ENCODE data around the gene CCL14.

CCL14 gene

GRCh38 chr17:35988164-35988563, 1.6 kb upstream of the CCL14 start:
- no peak for DNase-seq

GRCh38 chr17:35984140-35984539, 2.4 kb downstream of the CCL14 start:
- no peak for DNase-seq

- DNase-seq: no peak
Measured at GRCh38 chr17:35982409-35983191, 3.9 kb downstream of the CCL14 start.

GRCh38 chr17:35981908-35982330, 4.6 kb downstream of the CCL14 start:
- peak; percentile 12 for DNase-seq

GRCh38 chr17:35981246-35981645, 5.3 kb downstream of the CCL14 start, which contains the start of gene CCL16:
Gene CCL16 (minus strand): TSS chr17:35981497. CDS start chr17:35981420, 77 bp downstream.
- no peak for DNase-seq

GRCh38 chr17:35978346-35978745, 8.2 kb downstream of the CCL14 start:
- no peak for DNase-seq

GRCh38 chr17:35977509-35977908, 9.0 kb downstream of the CCL14 start:
- no peak for DNase-seq

- no peak for DNase-seq
Measured at GRCh38 chr17:35973333-35974260, 12.9 kb downstream of the CCL14 start.

- DNase-seq: no peak
Measured at GRCh38 chr17:35972945-35973332, 13.6 kb downstream of the CCL14 start.

- DNase-seq: no peak
Measured at GRCh38 chr17:35972535-35972934, 14.0 kb downstream of the CCL14 start.

GRCh38 chr17:35972066-35972465, 14.5 kb downstream of the CCL14 start:
- no peak for DNase-seq

- peak; percentile 83 for DNase-seq
Measured at GRCh38 chr17:35969558-35970380, 16.8 kb downstream of the CCL14 start.

GRCh38 chr17:35968520-35969054, 17.9 kb downstream of the CCL14 start:
- no peak for DNase-seq

GRCh38 chr17:35965272-35965671, 21.3 kb downstream of the CCL14 start:
- no peak for DNase-seq

GRCh38 chr17:35963663-35964062, 22.9 kb downstream of the CCL14 start:
- DNase-seq: no peak

- no peak for DNase-seq
Measured at GRCh38 chr17:35953720-35954119, 32.8 kb downstream of the CCL14 start.

- DNase-seq: no peak
Measured at GRCh38 chr17:35949401-35949800, 37.1 kb downstream of the CCL14 start.

GRCh38 chr17:35948092-35948491, 38.4 kb downstream of the CCL14 start:
- DNase-seq: no peak

GRCh38 chr17:35947156-35947585, 39.4 kb downstream of the CCL14 start:
- peak; percentile 57 for DNase-seq

- DNase-seq: no peak
Measured at GRCh38 chr17:35944151-35944550, 42.4 kb downstream of the CCL14 start.

GRCh38 chr17:35943537-35943936, 43.0 kb downstream of the CCL14 start, which contains the start of gene LYZL6:
Gene LYZL6 (minus strand): TSS chr17:35943713. CDS start chr17:35939356, 4,357 bp downstream.
- no peak for DNase-seq

GRCh38 chr17:35942588-35943186, 43.8 kb downstream of the CCL14 start:
- DNase-seq: no peak
